Pulmonary artery endothelial cell (primary cell): ENCODE measurements around the gene PPP1R7. TPM values are rescaled to one million over a fixed set of nuclear protein-coding genes. Genes with fewer than 3 reads are reported as not detected.

Experiments used
- DNase-seq: peaks from one replicate; pipeline ENCODE4 v3.0.0-alpha.2; 2011; ENCODE audit warnings: low read depth, low spot score
- total RNA-seq: library from RNA; depleted of rRNA; stranded (reverse); fragments of >200 nt; gene quantifications from 2 replicates; pipeline ENCODE4 v1.2.3, GENCODE V29; 2014

The PPP1R7 gene
- total RNA-seq, 1 donor from 2014 or later = 45.9 TPM

GRCh38 chr2:241120440-241120839 lies 29.8 kb upstream of the PPP1R7 start:
- DNase-seq = no peak

- no peak for DNase-seq
Measured at GRCh38 chr2:241121008-241121407, 29.3 kb upstream of the PPP1R7 start.

GRCh38 chr2:241122376-241123002 lies 27.8 kb upstream of the PPP1R7 start:
- no peak for DNase-seq

- no peak for DNase-seq
Measured at GRCh38 chr2:241123816-241124536, 26.3 kb upstream of the PPP1R7 start.

- no peak for DNase-seq
Measured at GRCh38 chr2:241125626-241126025, 24.6 kb upstream of the PPP1R7 start.

GRCh38 chr2:241126201-241126611 lies 24.1 kb upstream of the PPP1R7 start:
- no peak for DNase-seq

GRCh38 chr2:241126771-241127202 lies 23.5 kb upstream of the PPP1R7 start:
- DNase-seq = no peak

DNA sequence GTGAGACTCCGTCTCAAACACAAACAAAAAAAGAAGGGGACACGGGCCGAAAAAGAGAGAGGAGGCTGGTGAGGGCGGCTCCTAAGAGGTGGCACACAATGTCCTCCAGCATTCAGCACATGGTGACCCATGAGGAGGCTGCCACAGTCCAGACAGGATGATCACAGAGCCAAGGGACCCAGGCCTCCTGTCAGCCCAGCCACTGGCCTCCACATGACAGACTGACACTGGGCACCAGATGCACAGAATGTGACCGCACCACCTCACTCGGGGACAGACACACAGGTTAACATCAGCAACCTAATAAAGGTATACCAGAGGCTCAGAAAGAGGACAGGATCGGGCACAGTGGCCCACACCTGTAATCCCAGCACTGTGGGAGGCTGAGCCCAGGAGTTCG lies 22.0 kb upstream of the PPP1R7 start:
- no peak for DNase-seq

GRCh38 chr2:241129086-241129871 lies 21.0 kb upstream of the PPP1R7 start:
- DNase-seq = no peak

- DNase-seq = no peak
Measured at GRCh38 chr2:241130316-241130715, 20.0 kb upstream of the PPP1R7 start.

DNA sequence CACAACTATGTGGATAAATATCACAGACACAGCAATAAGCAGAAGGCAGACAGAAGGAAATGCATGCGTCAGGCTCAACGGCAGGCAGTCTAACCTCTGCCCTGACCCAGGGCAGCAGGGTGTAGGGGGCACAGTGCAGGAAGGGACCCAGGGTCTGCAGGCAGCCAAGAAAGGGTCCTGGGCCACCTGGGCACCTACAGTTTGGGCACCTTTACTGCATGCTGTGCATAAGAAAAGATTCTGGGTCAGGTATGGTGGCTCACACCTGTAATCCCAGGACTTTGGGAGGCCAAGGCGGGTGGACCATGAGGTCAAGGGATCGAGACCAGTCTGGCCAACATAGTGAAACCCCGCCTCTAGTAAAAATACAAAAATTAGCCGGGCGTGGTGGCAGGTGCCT lies 18.7 kb upstream of the PPP1R7 start:
- no peak for DNase-seq

- DNase-seq = no peak
Measured at GRCh38 chr2:241132538-241133435, 17.5 kb upstream of the PPP1R7 start.

DNA sequence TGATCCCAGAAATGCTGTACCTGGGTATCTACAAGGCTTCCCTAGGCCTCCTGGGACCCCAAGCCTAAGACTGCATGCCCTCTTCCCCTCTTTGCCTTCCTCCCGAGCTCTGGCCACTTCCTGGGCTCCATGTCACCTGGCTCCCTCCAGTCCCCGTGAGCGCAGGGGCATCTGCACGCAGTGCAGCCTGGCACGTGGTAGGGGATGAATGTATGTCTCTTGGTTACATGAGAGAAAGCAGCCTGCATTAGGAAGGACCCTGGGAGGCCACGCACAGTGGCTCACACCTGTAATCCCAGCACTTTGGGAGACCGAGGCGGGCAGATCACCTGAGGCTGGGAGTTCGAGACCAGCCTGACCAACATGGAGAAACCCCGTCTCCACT lies 16.8 kb upstream of the PPP1R7 start:
- no peak for DNase-seq

- DNase-seq = no peak
Measured at GRCh38 chr2:241134711-241135110, 15.6 kb upstream of the PPP1R7 start.

DNA sequence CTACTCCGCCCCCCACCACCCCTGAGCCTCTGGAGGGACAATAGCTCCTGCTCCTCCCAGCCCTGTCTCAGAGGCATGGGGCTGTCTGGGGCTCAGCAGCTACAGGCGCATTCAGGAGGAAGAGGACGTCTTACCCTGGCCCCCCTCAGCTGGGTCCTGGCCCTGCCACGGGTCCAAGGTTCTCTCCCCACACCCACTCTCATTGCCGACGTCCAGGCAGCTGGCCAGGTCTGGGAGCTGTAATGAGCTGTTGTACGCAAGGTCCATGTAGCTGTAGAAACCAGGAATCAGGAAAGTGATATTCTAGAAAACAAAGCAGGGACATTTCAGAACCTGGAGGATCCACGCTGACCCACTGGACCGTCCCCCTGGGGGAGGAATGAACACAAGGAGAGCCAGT lies 14.5 kb upstream of the PPP1R7 start:
- no peak for DNase-seq

DNA sequence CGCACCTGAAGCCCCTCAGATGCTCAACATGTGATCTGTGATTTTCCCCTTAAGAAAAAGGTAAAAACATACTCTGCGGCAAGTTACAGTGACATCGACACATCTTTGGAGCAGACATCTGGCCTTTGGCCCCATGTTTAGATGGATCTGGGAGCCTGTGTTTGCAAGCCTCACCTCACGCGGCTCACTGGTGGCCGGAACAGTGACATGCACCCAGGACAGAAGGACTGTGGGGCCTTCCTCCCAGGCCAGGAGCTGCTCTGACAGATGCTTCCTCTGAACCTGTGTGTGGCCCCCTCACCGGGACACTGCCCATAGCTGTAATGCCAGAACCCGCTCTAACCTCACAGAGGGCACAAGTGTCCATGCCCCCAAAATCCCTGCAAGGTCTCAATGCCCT lies 14.1 kb upstream of the PPP1R7 start:
- DNase-seq = no peak

DNA sequence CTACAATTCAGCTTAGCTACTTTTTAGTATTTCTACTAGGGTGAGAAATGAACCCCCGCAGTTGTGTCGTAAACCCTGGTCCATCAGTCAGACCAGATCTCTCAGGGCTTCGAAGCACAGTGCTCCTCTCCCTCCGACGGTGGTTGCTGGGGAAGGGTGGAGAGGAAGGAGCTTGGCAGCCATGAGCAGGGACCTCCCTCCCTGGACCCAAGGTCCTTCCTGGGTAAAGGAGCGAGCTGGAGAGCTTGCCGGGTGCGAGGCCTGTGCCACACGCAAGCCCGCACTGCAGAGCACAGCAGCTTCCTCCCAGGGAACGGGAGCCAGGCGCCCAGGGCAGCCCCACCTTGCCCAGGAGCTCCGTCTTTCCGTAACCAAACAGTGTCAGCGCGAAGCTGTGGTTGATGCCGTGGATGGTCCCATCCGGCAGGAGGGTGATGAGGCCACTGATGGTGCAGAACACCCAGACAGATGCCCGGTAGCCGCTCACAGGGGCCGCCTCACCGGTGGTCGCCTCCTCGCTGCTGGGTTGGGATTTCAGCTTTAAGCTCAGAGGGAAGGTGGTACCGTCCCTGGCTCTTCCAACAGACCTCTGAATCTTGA lies 13.5 kb upstream of the PPP1R7 start:
- DNase-seq = no peak

DNA sequence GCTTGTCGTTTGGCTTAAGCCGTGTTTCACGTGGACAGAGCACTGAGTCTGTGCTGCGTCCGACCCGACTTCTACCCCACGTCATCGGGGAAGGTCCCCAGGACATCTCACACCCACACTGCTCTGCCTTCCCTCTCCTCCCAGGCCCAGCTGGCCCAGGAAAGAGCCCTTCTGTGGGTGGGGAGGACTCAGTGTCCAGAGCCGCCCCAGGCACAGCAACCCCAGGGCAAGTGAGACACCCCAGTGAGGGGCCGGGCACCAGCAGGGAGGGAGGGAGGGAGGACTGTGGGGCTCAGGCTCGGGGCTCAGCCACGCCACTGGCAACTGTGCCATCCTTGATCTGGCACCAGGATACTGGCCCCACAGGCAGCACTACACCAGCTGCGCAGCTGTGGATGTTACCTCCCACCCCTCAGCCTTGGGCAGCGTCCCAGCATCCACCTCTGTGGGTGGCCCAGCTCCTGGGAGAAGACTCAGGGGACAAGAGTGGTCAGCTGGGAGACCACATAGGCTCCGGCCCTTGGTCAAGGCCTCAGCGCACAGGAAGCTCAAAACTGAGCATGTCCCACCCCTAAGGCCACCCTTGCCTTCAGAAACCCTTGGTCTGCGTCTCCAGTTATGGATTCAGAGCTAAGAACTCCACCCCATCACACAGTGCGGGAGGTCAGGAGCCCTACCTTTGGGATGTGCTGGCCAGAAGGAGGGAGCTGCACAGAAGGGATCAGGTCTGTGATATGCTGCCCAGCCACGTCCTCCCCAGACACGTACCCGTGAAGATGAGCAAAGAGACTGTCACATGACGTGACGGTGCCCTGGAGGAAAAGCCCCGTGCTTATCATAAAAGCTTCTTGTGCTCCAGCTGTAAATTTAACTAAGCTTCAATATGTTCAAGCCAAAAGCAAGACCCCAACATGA lies 12.7 kb upstream of the PPP1R7 start:
- no peak for DNase-seq

DNA sequence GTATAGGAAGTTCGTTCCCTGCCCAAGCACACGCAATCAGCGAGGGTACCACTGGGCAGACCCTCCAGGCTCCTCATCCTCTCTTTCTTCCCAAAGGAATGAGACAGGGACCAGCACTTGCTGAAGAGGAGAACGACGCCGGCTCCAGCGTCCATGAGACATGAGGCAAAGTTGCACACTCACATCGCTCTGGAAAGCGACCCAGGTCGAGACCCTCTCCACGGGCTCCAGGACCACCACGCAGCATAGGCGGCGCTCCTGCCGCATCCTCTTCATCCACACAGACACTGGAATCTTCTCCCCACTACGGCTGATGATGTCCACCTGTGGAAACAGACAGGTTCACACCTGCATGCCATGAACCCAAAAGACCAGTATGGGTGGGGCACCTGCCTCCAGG lies 11.8 kb upstream of the PPP1R7 start:
- no peak for DNase-seq
